GM18519 (cell line): Measurements from ENCODE around the gene ZPR1.
"Not testable (repeated sequence)": the region's sequence is repeated elsewhere in the genome, so short reads cannot be mapped to it uniquely, and the experiment has no call there.

Experiments
- ATAC-seq: cut with Tn5 transposase; IDR thresholded peaks from one replicate; pipeline ENCODE4 v1.9.1; 2021; ENCODE audit warnings: mild to moderate bottlenecking, moderate library complexity; ENCODE audit not compliant: unreplicated experiment, low FRiP score

The ZPR1 gene

GRCh38 chr11:116771935-116772334, 15.9 kb downstream of the ZPR1 start:
- no peak for ATAC-seq

GRCh38 chr11:116762132-116762531, 25.7 kb downstream of the ZPR1 start:
- ATAC-seq: no peak

GRCh38 chr11:116756044-116756443, 31.8 kb downstream of the ZPR1 start:
- ATAC-seq: not testable (repeated sequence)

GRCh38 chr11:116750070-116750718, 37.6 kb downstream of the ZPR1 start:
- no peak for ATAC-seq

- no peak for ATAC-seq
These were observed 45.7 kb downstream of the ZPR1 start for GRCh38 chr11:116742104-116742503.

GRCh38 chr11:116740741-116741140, 47.1 kb downstream of the ZPR1 start:
- no peak for ATAC-seq

- ATAC-seq: no peak
These were observed 48.8 kb downstream of the ZPR1 start for GRCh38 chr11:116738975-116739374.

GRCh38 chr11:116736763-116737162, 51.1 kb downstream of the ZPR1 start:
- ATAC-seq: no peak

GRCh38 chr11:116733969-116734508, 53.8 kb downstream of the ZPR1 start:
- no peak for ATAC-seq

GRCh38 chr11:116733043-116733755, 54.6 kb downstream of the ZPR1 start:
- ATAC-seq: no peak

- ATAC-seq: no peak
These were observed 55.4 kb downstream of the ZPR1 start for GRCh38 chr11:116732271-116733042.

- ATAC-seq: no peak
These were observed 56.0 kb downstream of the ZPR1 start for GRCh38 chr11:116731821-116732220.

GRCh38 chr11:116731097-116731761, 56.6 kb downstream of the ZPR1 start:
- no peak for ATAC-seq

GRCh38 chr11:116730601-116731000, 57.2 kb downstream of the ZPR1 start:
- no peak for ATAC-seq

GRCh38 chr11:116730241-116730561, 57.6 kb downstream of the ZPR1 start:
- ATAC-seq: no peak

GRCh38 chr11:116729501-116730240, 58.2 kb downstream of the ZPR1 start:
- ATAC-seq: no peak

GRCh38 chr11:116727990-116728389, 59.8 kb downstream of the ZPR1 start:
- no peak for ATAC-seq

- no peak for ATAC-seq
These were observed 62.2 kb downstream of the ZPR1 start for GRCh38 chr11:116725434-116726221.

- no peak for ATAC-seq
These were observed 63.0 kb downstream of the ZPR1 start for GRCh38 chr11:116724813-116725212.
